Osteoblast (primary cell): Measurements from ENCODE around the gene RAI1. TPM values are rescaled to one million over a fixed set of nuclear protein-coding genes. Genes with fewer than 3 reads are reported as not detected.

Experiments
- DNase-seq: peaks from one replicate; pipeline ENCODE4 v3.0.0; 2011; ENCODE audit warnings: low spot score, mixed read lengths; ENCODE audit not compliant: insufficient read length; ENCODE audit errors: missing footprints
- H2AFZ ChIP-seq: 2 replicates; pipeline ENCODE4 v1.6.0; 2011; ENCODE audit warnings: mild to moderate bottlenecking, low read length
- H3K27ac ChIP-seq: 2 replicates; pipeline ENCODE4 v1.5.1; 2011; ENCODE audit warnings: mild to moderate bottlenecking, low read depth, low read length, moderate library complexity
- H3K27me3 ChIP-seq: 2 replicates; pipeline ENCODE4 v1.6.0; 2012; ENCODE audit warnings: mild to moderate bottlenecking, control low read depth, inconsistent platforms, low read length, moderate library complexity; ENCODE audit not compliant: insufficient read depth
- H3K36me3 ChIP-seq: 2 replicates; pipeline ENCODE4 v1.5.1; 2011; ENCODE audit warnings: mild to moderate bottlenecking, low read length, control low read depth, moderate library complexity; ENCODE audit not compliant: insufficient read depth
- H3K4me1 ChIP-seq: 2 replicates; pipeline ENCODE4 v1.5.1; 2011; ENCODE audit warnings: mild to moderate bottlenecking, low read length, control low read depth, moderate library complexity; ENCODE audit not compliant: insufficient read depth
- H3K4me2 ChIP-seq: 2 replicates; pipeline ENCODE4 v1.6.0; 2011; ENCODE audit warnings: mild to moderate bottlenecking, low read length; ENCODE audit not compliant: insufficient read depth
- H3K4me3 ChIP-seq: fragments of 200-600 bp; sonication (generic); 3 replicates; pipeline ENCODE4 v1.5.1; 2012; ENCODE audit warnings: mild to moderate bottlenecking, low read length, inconsistent platforms; ENCODE audit not compliant: insufficient read depth
- H3K79me2 ChIP-seq: 2 replicates; pipeline ENCODE4 v1.6.0; 2012; ENCODE audit warnings: mild to moderate bottlenecking, low read length, control low read depth, inconsistent platforms; ENCODE audit not compliant: insufficient read depth
- H3K9me3 ChIP-seq: 2 replicates; pipeline ENCODE4 v1.5.1; 2011; ENCODE audit warnings: low read depth, low read length, control low read depth
- H4K20me1 ChIP-seq: 2 replicates; pipeline ENCODE4 v1.6.0; 2012; ENCODE audit warnings: mild to moderate bottlenecking, low read length, control low read depth; ENCODE audit not compliant: insufficient read depth
- total RNA-seq: library from RNA; depleted of rRNA; stranded (reverse); fragments of >200 nt; gene quantifications from 2 replicates; pipeline ENCODE4 v1.2.3, GENCODE V29; 2012
- TF ChIP-seq, protein P1 (sequence below): IDR thresholded peaks from 2 replicates; pipeline ENCODE4 v1.5.1; 2011; ENCODE audit warnings: mild to moderate bottlenecking, low read depth, low read length, moderate library complexity; ENCODE audit errors: extremely low read depth

The RAI1 gene
- total RNA-seq, 1 donor, result 15.6 TPM

DNA sequence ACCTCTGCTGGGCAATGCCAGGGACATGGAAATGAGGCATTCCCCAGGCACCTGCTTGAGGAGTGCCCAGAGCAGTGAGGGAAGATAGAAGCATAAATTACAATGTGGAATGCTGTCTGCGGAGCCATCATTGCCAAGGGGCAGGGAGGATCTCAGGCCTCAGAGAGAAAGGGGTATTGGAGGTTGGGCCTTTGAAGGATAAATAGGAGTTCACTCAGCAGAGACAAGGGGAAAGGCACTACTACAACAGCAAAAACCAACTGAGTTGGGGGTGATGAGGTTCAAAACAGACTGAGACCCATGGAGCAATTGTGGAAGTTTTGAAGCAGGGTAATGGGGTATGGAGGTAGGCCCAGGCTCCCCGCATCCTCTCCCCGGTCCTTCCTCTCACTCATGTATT lies 122.7 kb downstream of the RAI1 start:
- Histone ChIP-seq H4K20me1 (peaks cover 21% of the 10 kb centered on the region), H3K27me3 (no peaks in the 10 kb centered on the region), H3K27ac (no peak overlapping the region), H3K36me3 (peaks cover 19% of the 10 kb centered on the region), H3K4me2 (no peak overlapping the region), H3K4me1 (no peaks in the 10 kb centered on the region), H2AFZ (no peak overlapping the region), H3K9me3 (no peaks in the 10 kb centered on the region), H3K4me3 (no peak overlapping the region), H3K79me2 (no peaks in the 10 kb centered on the region)
- no peak for DNase-seq
- TF ChIP-seq, protein P1, sequence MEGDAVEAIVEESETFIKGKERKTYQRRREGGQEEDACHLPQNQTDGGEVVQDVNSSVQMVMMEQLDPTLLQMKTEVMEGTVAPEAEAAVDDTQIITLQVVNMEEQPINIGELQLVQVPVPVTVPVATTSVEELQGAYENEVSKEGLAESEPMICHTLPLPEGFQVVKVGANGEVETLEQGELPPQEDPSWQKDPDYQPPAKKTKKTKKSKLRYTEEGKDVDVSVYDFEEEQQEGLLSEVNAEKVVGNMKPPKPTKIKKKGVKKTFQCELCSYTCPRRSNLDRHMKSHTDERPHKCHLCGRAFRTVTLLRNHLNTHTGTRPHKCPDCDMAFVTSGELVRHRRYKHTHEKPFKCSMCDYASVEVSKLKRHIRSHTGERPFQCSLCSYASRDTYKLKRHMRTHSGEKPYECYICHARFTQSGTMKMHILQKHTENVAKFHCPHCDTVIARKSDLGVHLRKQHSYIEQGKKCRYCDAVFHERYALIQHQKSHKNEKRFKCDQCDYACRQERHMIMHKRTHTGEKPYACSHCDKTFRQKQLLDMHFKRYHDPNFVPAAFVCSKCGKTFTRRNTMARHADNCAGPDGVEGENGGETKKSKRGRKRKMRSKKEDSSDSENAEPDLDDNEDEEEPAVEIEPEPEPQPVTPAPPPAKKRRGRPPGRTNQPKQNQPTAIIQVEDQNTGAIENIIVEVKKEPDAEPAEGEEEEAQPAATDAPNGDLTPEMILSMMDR, result no peak

GRCh38 chr17:17805575-17805974 lies 124.3 kb downstream of the RAI1 start:
- no peak overlapping the region for H3K4me3 ChIP-seq
- H3K27me3 ChIP-seq, result no peaks in the 10 kb centered on the region
- TF ChIP-seq, protein P1, result no peak
- H3K4me2 ChIP-seq, result no peak overlapping the region
- H3K4me1 ChIP-seq, result no peaks in the 10 kb centered on the region
- no peaks in the 10 kb centered on the region for H3K9me3 ChIP-seq
- H4K20me1 ChIP-seq, result peaks cover 12% of the 10 kb centered on the region
- H3K36me3 ChIP-seq, result peaks cover 22% of the 10 kb centered on the region
- H3K27ac ChIP-seq, result no peak overlapping the region
- H2AFZ ChIP-seq, result no peak overlapping the region
- no peaks in the 10 kb centered on the region for H3K79me2 ChIP-seq
- peak; percentile 89 for DNase-seq

DNA sequence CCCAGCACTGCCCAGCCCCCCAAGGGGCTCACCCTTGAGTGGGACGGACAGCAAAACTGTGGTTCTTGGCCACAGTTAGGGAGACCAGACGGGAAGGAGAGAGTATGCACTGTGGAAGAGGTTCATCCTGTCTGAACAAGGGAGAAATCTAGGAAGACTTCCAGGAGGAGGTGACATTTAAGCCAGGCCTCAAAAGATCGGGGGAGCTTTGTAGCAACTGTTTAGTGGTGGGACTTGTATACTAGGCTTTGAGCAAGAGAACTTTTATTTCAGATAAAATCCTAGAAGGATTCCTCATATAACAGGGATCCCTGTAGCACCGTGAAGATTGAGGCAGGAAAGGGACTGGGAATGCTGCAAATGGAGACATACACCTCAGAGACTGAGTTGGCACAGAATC lies 124.8 kb downstream of the RAI1 start:
- TF ChIP-seq, protein P1, result no peak
- Histone ChIP-seq H3K4me2 (no peak overlapping the region), H3K36me3 (peaks cover 25% of the 10 kb centered on the region), H3K79me2 (no peaks in the 10 kb centered on the region), H3K4me1 (no peaks in the 10 kb centered on the region), H4K20me1 (peaks cover 10% of the 10 kb centered on the region), H3K27ac (no peak overlapping the region), H3K4me3 (no peak overlapping the region), H3K27me3 (no peaks in the 10 kb centered on the region), H2AFZ (no peak overlapping the region), H3K9me3 (no peaks in the 10 kb centered on the region)
- DNase-seq, result peak; percentile 88

DNA sequence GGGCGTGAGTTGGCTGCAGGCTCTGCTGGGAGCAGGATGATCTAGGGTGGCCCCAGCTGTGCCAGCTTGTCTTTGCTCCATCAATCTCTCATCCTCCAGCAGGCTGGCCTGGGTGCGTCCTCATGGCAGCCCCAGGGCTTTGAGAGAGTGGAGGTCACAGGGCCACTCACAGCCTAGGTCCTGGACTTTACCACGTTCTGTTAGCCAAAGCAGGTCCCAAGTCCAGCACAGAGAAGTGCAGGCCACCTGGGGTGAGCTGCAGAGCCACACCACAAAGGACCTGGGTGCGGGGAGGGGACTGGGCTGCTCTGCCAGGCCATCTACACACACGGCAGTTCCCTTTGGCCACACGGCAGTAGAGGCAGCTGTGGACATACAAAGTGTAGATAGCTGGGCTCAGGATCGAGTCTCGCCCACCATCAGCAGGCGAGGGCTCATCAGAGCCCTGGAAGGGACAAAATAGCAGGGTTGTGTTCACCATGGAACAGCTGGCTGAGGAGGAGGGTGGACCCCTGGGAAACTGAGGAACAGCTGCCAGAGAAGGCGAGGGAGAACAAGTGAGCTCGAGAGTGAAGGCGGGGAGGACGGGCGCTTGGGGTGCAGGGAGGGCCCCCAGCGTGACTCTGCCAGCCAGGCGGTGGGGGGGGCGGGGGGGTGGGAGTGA lies 125.5 kb downstream of the RAI1 start:
- Histone ChIP-seq H3K4me2 (no peak overlapping the region), H3K9me3 (no peaks in the 10 kb centered on the region), H3K27me3 (no peaks in the 10 kb centered on the region), H3K36me3 (peaks cover 27% of the 10 kb centered on the region), H4K20me1 (peaks cover 10% of the 10 kb centered on the region), H3K4me3 (no peak overlapping the region), H3K4me1 (no peaks in the 10 kb centered on the region), H2AFZ (no peak overlapping the region), H3K79me2 (no peaks in the 10 kb centered on the region), H3K27ac (no peak overlapping the region)
- DNase-seq, result no peak
- TF ChIP-seq, protein P1, result no peak
